ENCODE results near the gene PFN4.
"Not testable (repeated sequence)": the region's sequence is repeated elsewhere in the genome, so short reads cannot be mapped to it uniquely, and the experiment has no call there.

PFN4 gene, protein sequence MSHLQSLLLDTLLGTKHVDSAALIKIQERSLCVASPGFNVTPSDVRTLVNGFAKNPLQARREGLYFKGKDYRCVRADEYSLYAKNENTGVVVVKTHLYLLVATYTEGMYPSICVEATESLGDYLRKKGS

DNA sequence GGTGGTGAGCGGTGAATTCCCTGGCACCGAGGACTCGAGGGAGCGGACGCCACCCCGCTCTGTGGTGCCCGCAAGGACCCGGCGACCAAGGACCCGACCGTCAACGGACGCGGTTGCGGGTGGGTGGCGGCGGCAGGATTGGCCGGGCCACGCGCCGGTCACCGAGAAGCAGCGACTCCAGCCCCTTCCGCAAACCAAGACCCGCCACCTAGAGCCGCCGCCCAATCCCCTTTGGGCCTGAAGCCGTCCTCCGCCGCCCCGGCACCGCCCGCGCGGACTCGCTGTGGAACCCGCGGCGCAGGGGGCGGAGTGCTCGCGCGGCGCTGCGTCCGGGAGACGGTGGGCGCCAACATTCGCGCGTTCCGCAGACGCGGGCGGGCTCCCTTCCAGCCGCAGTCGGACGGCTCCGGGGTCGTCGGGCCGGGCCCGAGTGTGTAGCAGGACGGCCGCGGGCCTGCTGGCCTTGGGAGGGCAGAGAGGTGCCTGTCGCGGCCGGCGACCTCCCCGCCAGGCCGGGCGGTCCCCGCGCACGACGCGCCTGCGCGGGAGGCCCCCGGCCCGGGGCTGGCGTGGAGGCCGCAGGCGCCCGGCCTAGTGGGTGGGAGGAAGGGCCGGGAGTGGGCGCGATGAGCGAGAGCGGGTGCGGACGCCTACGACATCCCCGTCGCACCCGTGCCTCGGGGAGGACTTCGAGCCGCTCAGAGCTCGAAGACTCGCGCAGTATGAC, at the start of gene PFN4, which contains the start of gene FAM228B:
Gene PFN4 (minus strand): TSS at position 140 of the 727 bp plus-strand sequence. CDS start 799 bp downstream, outside the sequence.
Gene FAM228B (plus strand): TSS at position 275 of the 727 bp plus-strand sequence. CDS start 893 bp downstream, outside the sequence.
- Mint-ChIP-seq H3K4me3 (peak within 1 kb of the TSS; percentile 88), H3K4me1 (peaks cover 14% of the 10 kb centered on the region), H3K9me3 (no peaks in the 10 kb centered on the region), H3K27ac (peak within 1 kb of the TSS; percentile 92), H3K36me3 (no peaks in the 10 kb centered on the region), H3K27me3 (no peaks in the 10 kb centered on the region)
- ATAC-seq (ENCODE audit: low read depth) (peak; percentile 89), DNase-seq (ENCODE audit: low spot score in 2 of 2) (peak; percentile 65 to 73)

DNA sequence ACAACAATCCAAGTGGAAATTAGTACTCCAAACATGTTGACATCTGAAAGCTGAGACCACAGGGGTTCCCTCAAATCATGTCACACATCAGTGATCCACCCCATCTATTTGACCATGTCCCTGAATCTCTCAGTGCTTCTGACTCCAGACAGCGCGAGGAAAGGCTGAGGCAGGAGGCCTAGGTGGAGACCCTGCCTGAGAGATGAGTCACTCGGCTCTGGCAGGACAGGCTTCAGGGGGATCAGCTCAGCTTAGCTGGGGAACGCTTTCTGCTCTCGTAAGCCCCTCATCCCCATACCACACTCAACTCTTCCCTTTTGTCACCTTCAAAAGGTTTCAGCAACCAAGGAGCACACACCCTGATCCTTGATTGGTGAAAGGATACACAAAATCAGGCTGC, 45.9 kb upstream of the PFN4 start:
- Mint-ChIP-seq H3K4me3 (no peak overlapping the region), H3K27ac (no peak overlapping the region), H3K36me3 (peaks cover 4% of the 10 kb centered on the region), H3K9me3 (peaks cover 2% of the 10 kb centered on the region), H3K4me1 (peaks cover 4% of the 10 kb centered on the region), H3K27me3 (no peaks in the 10 kb centered on the region)
- ATAC-seq (ENCODE audit: low read depth) (no peak), DNase-seq (ENCODE audit: low spot score in 2 of 2) (no peak)

DNA sequence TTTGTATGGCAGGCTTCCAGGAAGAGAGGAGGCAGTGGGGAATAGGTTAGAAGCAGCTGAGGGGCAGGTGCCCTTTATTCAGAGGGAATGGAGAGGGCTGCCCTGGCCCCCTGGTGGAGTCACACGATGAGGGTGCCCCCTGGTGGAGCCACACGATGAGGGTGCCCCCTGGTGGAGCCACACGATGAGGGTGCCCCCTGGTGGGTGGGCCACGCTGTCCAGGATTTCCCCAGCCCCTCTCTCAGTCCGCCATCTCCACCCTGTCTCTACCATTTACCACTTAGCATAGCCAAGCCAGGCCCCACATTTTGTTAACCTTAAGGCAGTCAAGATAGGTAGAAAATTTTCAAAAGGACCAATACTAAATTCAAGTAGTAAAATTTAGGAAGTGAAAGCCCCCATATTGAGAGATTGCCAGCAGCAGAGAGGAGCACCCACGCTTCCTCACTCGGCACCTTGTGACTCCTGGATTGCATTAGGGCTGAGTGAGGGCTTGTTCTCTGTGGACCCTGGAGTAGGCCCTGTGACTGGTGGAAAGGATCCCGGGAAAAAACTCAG, 41.4 kb upstream of the PFN4 start:
- peaks cover 4% of the 10 kb centered on the region for H3K4me1 Mint-ChIP-seq

DNA sequence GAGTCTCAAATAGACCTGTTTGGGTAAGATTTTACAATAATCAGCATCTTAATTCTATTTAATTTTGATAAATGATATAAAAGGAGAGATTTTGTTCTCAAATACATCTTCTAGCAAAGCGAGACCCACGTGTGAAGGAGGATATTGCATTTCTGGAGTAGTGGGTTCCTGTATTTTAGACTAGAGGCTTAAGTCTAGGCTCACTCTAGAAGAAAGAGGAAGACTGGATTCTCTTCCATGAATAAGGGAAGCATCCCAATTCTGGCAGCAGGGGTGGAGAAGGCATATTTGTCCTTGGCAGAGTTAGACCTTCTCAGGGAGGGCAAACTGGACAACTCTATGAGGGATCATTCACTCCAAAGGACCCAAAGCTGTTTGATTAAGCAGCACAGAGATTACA, 40.5 kb upstream of the PFN4 start:
- Mint-ChIP-seq H3K27ac (no peak overlapping the region), H3K9me3 (no peaks in the 10 kb centered on the region), H3K4me3 (no peak overlapping the region), H3K27me3 (no peaks in the 10 kb centered on the region), H3K4me1 (peaks cover 4% of the 10 kb centered on the region), H3K36me3 (peaks cover 19% of the 10 kb centered on the region)
- ATAC-seq (ENCODE audit: low read depth) (no peak), DNase-seq (ENCODE audit: low spot score in 2 of 2) (no peak)

More for the DNA sequence above, 41.4 kb upstream of the PFN4 start:
- H3K9me3 Mint-ChIP-seq: no peaks in the 10 kb centered on the region
- ATAC-seq (ENCODE audit: low read depth) (peak; percentile 89), DNase-seq (ENCODE audit: low spot score in 2 of 2) (peak; percentile 44 to 59)
- peaks cover 14% of the 10 kb centered on the region for H3K36me3 Mint-ChIP-seq
- H3K4me3 Mint-ChIP-seq: peak overlapping the region; percentile 74
- H3K27ac Mint-ChIP-seq: peak overlapping the region; percentile 43
- H3K27me3 Mint-ChIP-seq: no peaks in the 10 kb centered on the region

DNA sequence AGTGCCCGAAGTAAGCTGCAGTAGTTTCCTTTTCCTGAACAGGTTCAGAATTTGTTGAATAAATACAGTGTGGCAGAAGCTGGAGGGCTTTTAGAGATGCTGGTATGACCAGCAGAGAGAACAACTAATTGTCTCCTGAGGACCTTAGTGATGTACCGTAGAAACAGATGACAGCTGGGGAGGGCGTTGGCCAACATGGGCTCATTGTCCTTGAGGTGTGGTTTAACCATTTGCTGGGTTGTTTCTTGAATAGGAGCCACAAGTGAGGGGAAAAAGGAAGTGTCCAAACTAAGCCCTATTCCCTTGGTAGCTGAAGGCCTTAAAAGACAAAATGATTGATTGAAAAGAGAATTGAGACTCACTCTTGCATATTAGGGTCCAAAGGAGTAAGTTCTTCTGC, 40.1 kb upstream of the PFN4 start:
- Mint-ChIP-seq H3K27ac (no peak overlapping the region), H3K4me3 (no peak overlapping the region), H3K27me3 (no peaks in the 10 kb centered on the region), H3K9me3 (no peaks in the 10 kb centered on the region), H3K4me1 (peaks cover 4% of the 10 kb centered on the region), H3K36me3 (peaks cover 22% of the 10 kb centered on the region)
- DNase-seq (ENCODE audit: low spot score in 2 of 2) (no peak), ATAC-seq (ENCODE audit: low read depth) (no peak)

DNA sequence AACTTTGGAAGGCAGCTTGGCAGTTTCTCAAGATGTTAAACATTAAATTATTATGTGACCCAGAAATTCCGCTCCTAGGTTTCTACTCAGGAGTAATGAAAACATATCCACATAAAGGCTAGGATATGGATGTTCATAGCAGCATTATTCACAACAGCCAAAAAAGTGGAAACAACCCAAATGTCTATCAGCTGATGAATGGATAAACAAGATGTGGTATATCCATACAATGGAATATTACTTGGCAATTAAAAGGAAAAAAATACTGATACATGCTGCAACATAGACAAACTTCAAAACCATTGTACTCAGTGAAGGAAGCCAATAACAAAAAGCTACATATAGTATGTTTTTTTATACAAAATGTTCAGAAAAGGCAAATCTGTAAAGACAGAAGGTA, 39.4 kb upstream of the PFN4 start:
- Mint-ChIP-seq H3K27ac (no peak overlapping the region), H3K4me3 (no peak overlapping the region), H3K36me3 (peaks cover 21% of the 10 kb centered on the region), H3K4me1 (peaks cover 4% of the 10 kb centered on the region), H3K9me3 (no peaks in the 10 kb centered on the region), H3K27me3 (no peaks in the 10 kb centered on the region)
- DNase-seq (ENCODE audit: low spot score in 2 of 2) (no peak), ATAC-seq (ENCODE audit: low read depth) (no peak)

DNA sequence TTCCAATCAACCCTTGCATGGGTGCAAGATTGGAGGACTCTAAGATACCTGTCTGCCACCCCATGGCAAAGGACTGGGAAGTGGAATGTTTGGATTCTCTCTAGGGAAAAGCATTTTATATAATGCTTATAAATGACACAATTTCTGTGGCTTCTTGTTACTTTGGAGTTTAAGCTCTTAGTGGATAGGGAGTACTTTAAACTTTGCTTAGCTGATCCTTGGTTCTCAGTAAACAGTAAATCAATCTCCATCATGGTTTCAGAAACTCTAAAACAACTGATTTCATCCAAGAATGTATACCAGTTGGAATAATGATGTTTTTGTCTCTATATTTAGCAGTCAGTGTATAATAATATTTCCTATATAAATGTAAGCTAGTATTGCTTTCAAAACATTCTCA, 37.6 kb upstream of the PFN4 start:
- peaks cover 26% of the 10 kb centered on the region for H3K36me3 Mint-ChIP-seq
- ATAC-seq (ENCODE audit: low read depth) (no peak), DNase-seq (ENCODE audit: low spot score in 2 of 2) (no peak)
- peaks cover 4% of the 10 kb centered on the region for H3K4me1 Mint-ChIP-seq
- H3K27ac Mint-ChIP-seq: no peak overlapping the region
- H3K9me3 Mint-ChIP-seq: no peaks in the 10 kb centered on the region
- no peak overlapping the region for H3K4me3 Mint-ChIP-seq
- no peaks in the 10 kb centered on the region for H3K27me3 Mint-ChIP-seq

DNA sequence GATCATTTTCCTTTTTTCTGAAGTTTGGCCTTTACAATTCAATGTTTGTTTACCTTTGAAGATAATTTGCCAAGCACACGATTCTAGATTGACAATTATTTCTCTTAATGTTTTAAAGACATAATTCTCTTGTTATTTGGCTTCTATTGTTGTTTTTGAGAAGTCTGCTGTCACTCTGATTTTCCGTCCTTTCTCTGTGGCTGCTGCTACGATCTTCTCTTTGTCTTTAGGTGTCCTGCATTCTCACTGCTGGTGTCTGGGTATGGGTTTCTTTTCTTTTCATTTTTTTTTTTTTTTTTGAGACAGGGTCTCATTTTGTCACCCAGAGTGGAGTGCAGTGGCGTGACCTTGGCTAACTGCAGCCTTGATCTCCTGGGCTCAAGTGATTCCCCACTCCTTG, 36.6 kb upstream of the PFN4 start:
- Mint-ChIP-seq H3K4me3 (no peak overlapping the region), H3K36me3 (peaks cover 27% of the 10 kb centered on the region), H3K27ac (no peak overlapping the region), H3K9me3 (no peaks in the 10 kb centered on the region), H3K27me3 (no peaks in the 10 kb centered on the region), H3K4me1 (peaks cover under 1% of the 10 kb centered on the region)
- DNase-seq (ENCODE audit: low spot score in 2 of 2): no peak
- no peak for ATAC-seq (ENCODE audit: low read depth)

DNA sequence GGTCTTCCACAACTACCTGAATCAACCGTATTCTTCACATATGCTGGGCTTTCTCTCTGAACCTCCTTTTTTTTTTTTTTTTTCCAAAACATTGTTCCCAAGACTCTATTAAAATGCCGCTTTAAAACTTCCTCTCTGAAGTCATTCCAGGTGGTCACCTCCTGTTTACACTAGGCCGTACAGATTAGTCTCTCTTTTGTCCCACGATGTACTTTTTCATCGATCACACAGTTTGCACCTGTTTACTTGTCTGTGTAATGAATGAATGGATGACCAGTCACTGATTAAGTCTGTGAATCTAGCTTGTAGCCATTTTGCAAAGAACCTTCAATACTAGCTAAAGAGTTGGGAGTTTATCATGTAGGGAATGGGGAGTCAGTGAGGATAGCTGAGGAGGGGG, 35.0 kb upstream of the PFN4 start:
- H3K9me3 Mint-ChIP-seq: no peaks in the 10 kb centered on the region
- ATAC-seq (ENCODE audit: low read depth) (no peak), DNase-seq (ENCODE audit: low spot score in 2 of 2) (no peak)
- H3K27ac Mint-ChIP-seq: no peak overlapping the region
- no peaks in the 10 kb centered on the region for H3K4me1 Mint-ChIP-seq
- no peak overlapping the region for H3K4me3 Mint-ChIP-seq
- H3K27me3 Mint-ChIP-seq: no peaks in the 10 kb centered on the region
- peaks cover 27% of the 10 kb centered on the region for H3K36me3 Mint-ChIP-seq

DNA sequence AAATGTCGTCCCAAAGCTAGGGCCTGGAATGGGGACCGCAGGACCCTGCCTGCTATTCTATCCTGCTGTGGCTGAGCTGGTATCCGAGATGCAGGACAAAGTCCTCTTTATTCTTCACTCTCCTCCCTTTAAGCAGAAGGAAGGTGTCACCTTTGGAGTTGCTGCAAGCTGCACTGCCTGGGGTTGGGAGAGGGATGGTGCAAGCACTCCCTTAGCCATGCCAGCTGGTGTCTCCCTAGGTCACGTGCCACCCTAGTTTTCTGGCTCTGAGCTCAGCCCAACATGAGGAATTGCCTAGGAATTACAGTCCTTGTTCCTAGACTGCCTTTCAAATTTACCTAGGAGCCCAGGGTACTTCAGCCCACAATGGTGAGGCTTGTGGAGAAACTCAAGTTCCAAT, 30.3 kb upstream of the PFN4 start:
- DNase-seq (ENCODE audit: low spot score in 2 of 2) (no peak), ATAC-seq (ENCODE audit: low read depth) (no peak)
- H3K4me3 Mint-ChIP-seq: no peak overlapping the region
- peaks cover 33% of the 10 kb centered on the region for H3K36me3 Mint-ChIP-seq
- peaks cover 5% of the 10 kb centered on the region for H3K9me3 Mint-ChIP-seq
- no peak overlapping the region for H3K27ac Mint-ChIP-seq
- no peaks in the 10 kb centered on the region for H3K4me1 Mint-ChIP-seq
- no peaks in the 10 kb centered on the region for H3K27me3 Mint-ChIP-seq

DNA sequence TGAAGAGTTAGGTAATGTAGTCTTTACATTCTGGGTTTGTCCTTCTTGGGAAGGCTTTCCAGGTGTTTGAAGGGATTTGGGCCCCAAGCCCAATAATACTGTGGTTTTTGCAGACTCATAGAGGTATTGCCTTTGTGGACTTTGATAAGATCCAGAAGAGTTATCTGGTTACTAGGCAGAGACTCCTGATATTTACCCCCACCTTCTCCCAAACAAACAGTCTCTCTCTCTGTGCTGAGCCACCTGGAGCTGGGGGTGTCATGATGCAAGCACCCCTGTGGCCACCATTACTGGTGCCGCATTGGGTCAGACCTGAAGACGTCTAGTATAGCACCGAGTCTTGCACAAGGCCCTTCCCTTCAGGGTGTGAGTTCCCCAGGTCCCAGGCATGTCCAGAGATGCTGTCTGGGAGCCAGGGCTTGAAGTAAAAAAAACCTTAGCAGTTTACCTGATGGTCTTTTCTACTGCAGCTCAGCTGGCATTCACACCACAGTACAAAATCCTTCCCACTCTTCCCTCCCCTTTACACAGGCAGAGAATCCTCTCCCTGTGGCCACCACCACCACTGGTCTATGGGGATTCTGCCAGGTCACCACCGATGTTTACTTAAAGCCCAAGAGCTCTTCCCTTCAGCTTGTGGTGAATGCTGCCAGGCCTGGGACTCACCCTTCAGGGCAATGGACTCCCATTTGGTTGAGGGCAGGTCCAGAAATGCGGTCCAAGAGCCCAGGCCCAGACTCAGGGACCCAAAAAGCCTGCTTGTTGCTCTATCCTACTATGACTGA, 29.5 kb upstream of the PFN4 start:
- DNase-seq (ENCODE audit: low spot score in 2 of 2) (no peak), ATAC-seq (ENCODE audit: low read depth) (no peak)
- no peaks in the 10 kb centered on the region for H3K27me3 Mint-ChIP-seq
- no peak overlapping the region for H3K27ac Mint-ChIP-seq
- no peaks in the 10 kb centered on the region for H3K4me1 Mint-ChIP-seq
- H3K9me3 Mint-ChIP-seq: peaks cover 7% of the 10 kb centered on the region
- no peak overlapping the region for H3K4me3 Mint-ChIP-seq
- H3K36me3 Mint-ChIP-seq: peaks cover 35% of the 10 kb centered on the region

DNA sequence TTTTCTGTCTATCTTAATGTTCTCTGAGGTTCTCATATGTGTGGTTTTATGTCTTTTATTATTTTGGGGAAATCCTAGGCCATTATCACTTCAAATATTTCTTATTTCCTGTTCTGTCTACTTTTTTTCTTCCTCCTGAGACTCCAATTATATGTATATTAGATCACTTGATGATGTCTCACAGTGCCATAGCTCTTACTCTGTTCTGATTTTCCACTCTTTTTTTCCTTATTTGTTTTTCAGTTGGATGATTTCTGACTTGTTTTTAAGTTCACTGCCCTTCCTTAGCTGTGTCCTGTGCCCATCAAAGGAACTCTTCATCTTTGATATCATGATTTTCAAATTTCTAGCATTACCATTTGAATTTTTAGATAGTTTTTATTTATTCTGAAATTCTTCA, 24.2 kb upstream of the PFN4 start:
- Mint-ChIP-seq H3K27ac (no peak overlapping the region), H3K36me3 (peaks cover 36% of the 10 kb centered on the region), H3K4me1 (no peaks in the 10 kb centered on the region), H3K4me3 (no peak overlapping the region), H3K9me3 (peaks cover 12% of the 10 kb centered on the region), H3K27me3 (no peaks in the 10 kb centered on the region)
- ATAC-seq (ENCODE audit: low read depth) (no peak), DNase-seq (ENCODE audit: low spot score in 2 of 2) (no peak)

DNA sequence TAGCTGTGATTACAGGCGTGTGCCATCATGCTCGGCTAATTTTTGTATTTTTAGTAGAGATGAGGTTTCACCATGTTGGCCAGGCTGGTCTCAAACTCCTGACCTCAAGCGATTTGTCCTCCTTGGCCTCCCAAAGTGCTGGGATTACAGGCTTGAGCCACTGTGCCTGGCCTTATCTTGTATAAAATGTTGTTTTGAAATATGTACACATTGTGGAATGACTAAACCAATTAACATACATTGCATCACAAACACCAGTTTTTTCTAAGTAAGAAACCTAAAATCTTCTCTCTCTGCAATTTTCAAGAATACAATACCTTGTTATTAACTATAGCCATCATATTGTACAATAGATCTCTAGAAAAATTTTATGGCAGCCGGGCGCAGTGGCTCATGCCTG, 17.2 kb upstream of the PFN4 start:
- H3K4me1 Mint-ChIP-seq; H3K4me3 Mint-ChIP-seq; H3K9me3 Mint-ChIP-seq; H3K27me3 Mint-ChIP-seq; DNase-seq (ENCODE audit: low spot score in 2 of 2); H3K27ac Mint-ChIP-seq; ATAC-seq (ENCODE audit: low read depth): not testable (repeated sequence)
- peaks cover 12% of the 10 kb centered on the region for H3K36me3 Mint-ChIP-seq

DNA sequence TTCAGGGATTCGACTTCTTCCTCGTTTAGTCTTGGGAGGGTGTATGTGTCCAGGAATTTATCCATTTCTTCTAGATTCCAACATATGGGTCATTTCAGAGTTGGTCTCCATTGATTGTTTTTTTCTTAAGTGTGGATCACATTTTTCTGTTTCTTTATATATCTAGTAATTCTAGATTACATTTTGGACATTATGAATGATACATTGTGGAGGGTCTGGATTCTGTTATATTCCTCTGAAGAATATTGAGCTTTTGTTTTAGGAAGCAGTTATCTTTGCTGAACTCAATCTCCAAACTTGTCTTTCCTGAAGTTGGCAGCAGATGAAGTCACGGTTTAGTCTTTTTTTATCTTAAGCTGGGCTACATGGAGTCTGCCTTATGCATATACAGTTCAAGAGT, 9.4 kb upstream of the PFN4 start:
- Mint-ChIP-seq H3K27me3 (no peaks in the 10 kb centered on the region), H3K27ac (no peak overlapping the region), H3K4me3 (no peak overlapping the region), H3K36me3 (peaks cover 6% of the 10 kb centered on the region), H3K4me1 (no peaks in the 10 kb centered on the region), H3K9me3 (no peaks in the 10 kb centered on the region)
- no peak for ATAC-seq (ENCODE audit: low read depth)
- no peak for DNase-seq (ENCODE audit: low spot score in 2 of 2)
